Measurements from ENCODE around the gene SLC44A3. TPM values are rescaled to one million over a fixed set of nuclear protein-coding genes. Genes with fewer than 3 reads are reported as not detected.
A peak's percentile ranks its signal among the peaks of the same experiment; 100 is the strongest.
"Not testable (repeated sequence)": the region's sequence is repeated elsewhere in the genome, so short reads cannot be mapped to it uniquely, and the experiment has no call there.

SLC44A3 gene
- total RNA-seq, 1 donor from 2014 or later = 0.20 TPM

- no peak for DNase-seq (ENCODE audit: low read depth, low spot score)
Observed at GRCh38 chr1:94832931-94833585, 12.9 kb downstream of the SLC44A3 start.

DNA sequence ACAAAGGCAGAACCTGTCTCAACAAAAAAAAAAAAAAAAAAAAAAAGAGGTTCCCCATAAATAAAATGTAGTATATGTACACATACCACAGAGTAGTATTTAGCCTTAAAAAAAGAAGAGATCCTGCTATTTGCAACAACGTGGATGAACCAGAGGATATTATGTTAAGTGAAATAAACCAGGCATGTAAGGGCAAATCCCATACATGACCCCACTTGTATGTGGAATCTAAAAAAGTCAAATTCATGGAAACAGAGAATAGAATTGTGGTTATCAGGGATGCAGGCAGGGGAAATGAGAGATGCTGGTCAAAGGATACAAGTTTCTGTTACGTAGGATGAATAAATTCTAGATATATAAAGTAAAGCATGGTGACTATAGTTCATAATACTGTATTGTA lies 16.7 kb downstream of the SLC44A3 start:
- DNase-seq (ENCODE audit: low read depth, low spot score) = no peak

DNA sequence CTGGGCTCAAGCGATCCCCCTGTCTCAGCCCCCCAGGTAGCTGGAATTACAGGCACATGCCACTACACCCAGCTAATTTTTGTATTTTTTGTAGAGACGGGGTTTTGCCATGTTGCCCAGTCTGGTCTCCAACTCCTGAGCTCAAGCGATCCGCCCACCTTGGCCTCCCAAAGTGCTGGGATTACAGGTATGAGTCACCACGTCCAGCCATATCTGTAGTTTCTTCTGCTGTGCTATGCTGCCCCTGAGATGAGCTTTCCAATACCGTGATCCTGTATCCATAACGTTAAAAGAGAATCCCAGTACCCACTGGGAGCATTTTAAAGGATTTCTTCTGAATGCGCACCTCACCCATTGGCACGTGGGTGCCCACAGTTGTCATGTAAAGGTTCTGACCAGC lies 20.2 kb downstream of the SLC44A3 start:
- not testable (repeated sequence) for DNase-seq (ENCODE audit: low read depth, low spot score)

GRCh38 chr1:94840808-94841207 lies 20.7 kb downstream of the SLC44A3 start:
- no peak for DNase-seq (ENCODE audit: low read depth, low spot score)

DNA sequence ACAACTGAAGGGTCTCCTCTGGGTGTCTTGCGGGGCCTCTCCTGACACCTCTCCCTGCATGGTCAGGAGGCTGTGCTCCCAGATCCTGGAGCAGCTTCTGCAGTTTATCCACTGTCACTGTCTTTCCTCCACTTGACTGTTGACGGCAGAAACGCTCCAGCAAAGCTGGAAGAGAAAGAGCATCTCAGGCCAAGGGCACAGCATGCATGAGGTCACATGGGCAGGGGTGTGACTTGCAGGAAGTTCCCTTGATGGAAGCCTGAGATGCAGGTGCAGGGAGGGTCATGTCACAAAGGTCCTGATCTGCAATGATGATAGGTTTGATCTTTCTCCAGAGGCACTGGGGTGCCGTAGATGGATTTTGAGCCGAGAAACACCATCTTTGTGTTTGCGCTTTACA lies 23.3 kb downstream of the SLC44A3 start:
- DNase-seq (ENCODE audit: low read depth, low spot score) = no peak

GRCh38 chr1:94843846-94844245 lies 23.7 kb downstream of the SLC44A3 start:
- peak; percentile 11 for DNase-seq (ENCODE audit: low read depth, low spot score)

DNA sequence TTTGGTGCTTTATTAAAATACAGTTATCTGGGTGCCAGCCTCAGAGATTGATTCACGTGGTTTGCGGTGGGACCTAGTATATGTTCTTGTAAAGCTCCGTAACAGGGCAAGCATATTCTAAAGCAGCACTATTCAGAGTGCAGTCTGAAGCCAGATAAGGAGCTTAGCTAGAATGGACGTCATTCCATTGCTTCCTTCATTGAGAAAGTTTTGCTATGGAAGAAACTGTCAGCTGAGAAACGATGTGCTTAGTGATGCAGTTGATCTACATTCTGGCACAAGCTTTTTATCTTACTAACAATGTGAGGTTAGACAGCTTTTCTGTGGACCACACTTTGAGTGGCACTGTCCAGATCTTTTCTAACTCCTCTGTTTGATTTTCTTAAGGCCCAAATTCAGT lies 26.2 kb downstream of the SLC44A3 start:
- DNase-seq (ENCODE audit: low read depth, low spot score) = no peak

DNA sequence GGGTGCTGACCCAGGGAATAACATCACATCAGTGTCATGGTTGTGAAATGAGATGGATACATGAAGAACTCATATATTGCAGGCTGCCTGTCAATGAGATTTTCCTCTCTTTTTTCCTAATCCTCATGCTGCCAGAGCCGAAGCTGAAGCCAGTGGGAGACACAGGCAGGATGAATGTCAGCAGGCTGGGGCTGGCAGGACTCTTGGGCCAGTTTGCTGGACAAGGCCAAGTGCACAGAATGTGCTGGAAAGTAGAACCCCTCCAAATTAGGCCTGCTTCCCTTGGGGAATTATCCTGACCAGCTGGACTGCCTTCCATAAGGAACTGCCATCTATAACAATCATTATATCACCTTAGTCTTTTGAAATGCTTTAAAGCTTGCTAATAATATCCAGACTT lies 31.4 kb downstream of the SLC44A3 start:
- no peak for DNase-seq (ENCODE audit: low read depth, low spot score)

GRCh38 chr1:94852788-94853187 lies 32.6 kb downstream of the SLC44A3 start:
- no peak for DNase-seq (ENCODE audit: low read depth, low spot score)

DNA sequence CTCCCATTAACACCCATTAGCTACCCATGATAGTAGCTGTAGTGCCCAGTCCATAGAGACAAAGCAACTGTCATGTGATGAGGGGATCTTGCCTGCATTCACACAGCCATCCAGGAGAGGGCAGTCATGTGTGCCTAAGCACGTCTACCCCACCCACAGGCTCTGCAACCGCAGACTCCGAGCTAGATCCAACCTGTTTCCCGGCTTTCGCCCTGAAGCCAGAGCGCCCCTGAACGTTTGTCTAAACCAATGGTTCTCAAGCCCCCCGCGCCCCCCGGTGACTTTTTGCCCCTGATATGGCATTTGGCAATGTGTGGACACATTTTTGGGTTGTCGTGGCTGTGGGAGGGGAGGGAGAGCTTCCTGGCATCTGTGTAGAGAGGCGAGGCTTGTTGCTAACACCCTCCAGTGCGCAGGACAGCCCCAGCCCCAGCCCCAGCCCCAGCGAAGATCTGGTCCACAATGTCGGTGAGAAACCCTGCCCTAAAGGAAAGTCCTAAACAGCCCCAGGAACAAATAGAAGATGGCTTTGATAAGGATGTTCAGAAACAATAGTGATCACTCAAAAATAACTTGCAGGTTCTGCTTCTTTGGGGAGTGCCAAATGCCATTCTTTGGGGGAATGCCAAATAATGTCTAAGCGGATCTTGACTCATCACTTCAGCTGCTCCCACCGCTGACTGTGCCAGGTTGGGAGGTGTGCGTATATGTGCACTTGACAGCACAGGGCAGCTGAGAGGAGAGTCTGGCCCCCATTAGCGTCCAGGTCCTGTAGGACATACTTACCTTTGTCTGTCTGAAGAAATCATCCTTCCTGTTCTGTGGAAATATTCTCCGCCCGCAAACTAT lies 34.5 kb downstream of the SLC44A3 start:
- DNase-seq (ENCODE audit: low read depth, low spot score) = peak; percentile 92

- DNase-seq (ENCODE audit: low read depth, low spot score) = no peak
Observed at GRCh38 chr1:94855307-94855700, 35.1 kb downstream of the SLC44A3 start.

DNA sequence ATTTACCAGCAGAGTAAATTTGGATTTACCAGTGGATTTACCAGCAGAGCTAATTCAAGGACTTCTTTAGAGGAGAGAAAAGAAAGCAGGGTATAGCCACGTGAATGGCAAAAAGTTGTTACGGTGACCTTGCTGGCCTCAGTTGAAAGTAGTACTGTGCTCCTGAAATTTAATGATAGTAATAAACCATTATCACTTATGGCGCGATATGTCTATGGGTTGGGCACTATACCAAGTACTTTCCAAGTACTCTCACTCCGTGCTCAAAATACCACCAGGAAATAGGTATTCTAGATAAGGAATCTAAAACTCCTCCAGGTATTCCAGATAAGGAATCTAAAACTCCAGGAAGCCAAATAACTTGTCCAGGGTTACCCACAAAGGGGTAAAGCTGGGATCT lies 35.8 kb downstream of the SLC44A3 start:
- DNase-seq (ENCODE audit: low read depth, low spot score) = no peak

GRCh38 chr1:94856868-94857267 lies 36.7 kb downstream of the SLC44A3 start:
- DNase-seq (ENCODE audit: low read depth, low spot score) = no peak

DNA sequence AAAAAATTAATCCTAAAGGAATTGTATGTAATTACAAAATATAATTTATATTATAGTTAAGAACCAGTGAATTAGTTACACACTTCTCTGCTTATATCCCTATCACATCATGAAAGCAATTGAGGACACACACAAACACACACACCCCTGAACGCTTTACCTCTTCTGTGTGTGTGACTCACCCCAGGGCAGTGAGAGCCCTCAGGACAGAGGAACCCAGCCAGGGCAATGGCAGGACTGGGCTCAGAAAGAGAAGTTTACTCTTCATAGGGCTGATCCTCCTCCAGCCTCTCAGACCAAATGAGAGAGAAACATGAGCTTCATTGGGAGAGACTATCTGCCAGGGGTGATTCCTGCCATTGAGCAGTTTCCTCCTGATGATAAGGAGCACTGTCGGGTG lies 38.1 kb downstream of the SLC44A3 start:
- DNase-seq (ENCODE audit: low read depth, low spot score) = no peak

DNA sequence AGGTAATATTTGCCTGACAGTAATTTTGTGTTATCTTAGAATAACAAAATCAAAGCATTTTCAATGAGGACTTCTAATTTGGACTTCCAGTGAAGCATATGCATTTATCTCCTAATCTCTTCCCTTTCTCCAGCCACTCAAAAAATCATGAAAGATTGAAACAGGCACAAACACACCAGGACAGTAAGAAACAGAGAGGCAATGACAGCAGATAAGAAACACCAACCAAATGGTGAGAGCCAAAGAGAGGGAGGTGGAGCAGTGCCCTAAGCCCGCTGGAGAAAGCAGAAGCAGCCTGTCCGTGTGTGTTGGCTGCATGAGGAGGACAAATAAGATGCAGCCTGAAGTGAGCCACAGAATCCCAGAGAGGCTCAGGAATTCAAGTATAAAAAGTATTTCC lies 39.0 kb downstream of the SLC44A3 start:
- no peak for DNase-seq (ENCODE audit: low read depth, low spot score)

DNA sequence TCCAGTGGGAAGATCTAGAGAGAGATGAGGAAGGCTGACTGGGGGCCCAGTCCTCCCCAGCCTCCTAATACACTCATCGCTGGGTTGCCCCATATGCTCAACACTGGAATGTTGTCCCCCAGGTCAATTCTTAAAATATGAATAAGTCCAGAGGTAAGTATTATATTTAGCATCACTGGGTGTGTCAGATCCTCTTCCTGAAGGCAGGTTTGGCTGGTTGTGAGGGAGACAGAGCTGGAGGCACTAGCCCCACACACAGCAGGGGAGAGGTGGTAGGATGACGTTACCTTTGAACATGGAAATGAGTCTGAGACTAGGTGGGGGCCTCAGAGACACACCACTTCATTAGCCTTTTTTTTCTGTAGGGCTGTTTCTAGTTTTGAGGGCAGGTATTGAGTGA lies 42.6 kb downstream of the SLC44A3 start:
- no peak for DNase-seq (ENCODE audit: low read depth, low spot score)

GRCh38 chr1:94863297-94863911 lies 43.2 kb downstream of the SLC44A3 start:
- peak; percentile 59 for DNase-seq (ENCODE audit: low read depth, low spot score)

GRCh38 chr1:94863919-94864318 lies 43.8 kb downstream of the SLC44A3 start:
- peak; percentile 75 for DNase-seq (ENCODE audit: low read depth, low spot score)

GRCh38 chr1:94864821-94865220 lies 44.7 kb downstream of the SLC44A3 start:
- no peak for DNase-seq (ENCODE audit: low read depth, low spot score)

DNA sequence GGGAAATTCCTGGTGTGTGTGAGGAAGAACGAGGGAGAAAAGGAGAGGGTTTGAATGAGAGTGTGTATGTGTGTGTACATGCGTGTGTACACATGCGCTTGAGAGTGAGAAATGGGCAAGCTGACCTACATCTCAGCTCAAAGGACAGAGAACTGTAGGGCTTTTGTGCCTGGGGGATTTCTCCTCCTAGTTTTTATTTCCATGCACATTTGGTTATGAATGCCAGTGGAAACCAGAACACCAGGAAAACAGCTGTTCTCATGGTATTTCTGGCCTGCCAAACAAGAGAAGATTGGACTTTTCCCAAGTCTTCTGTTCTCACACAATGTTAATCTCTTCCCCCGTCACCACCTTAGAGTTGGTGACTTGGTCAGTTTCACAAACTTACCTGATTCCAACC lies 45.2 kb downstream of the SLC44A3 start:
- peak; percentile 64 for DNase-seq (ENCODE audit: low read depth, low spot score)

GRCh38 chr1:94866164-94866807 lies 46.1 kb downstream of the SLC44A3 start:
- no peak for DNase-seq (ENCODE audit: low read depth, low spot score)

GRCh38 chr1:94871031-94871430 lies 50.9 kb downstream of the SLC44A3 start:
- DNase-seq (ENCODE audit: low read depth, low spot score) = no peak
